CD14-positive monocyte (primary cell): Measurements from ENCODE around the gene C19orf67. TPM values are rescaled to one million over a fixed set of nuclear protein-coding genes. Genes with fewer than 3 reads are reported as not detected.
A peak's percentile ranks its signal among the peaks of the same experiment; 100 is the strongest.

Experiments used
- DNase-seq, 3 donors: peaks; one replicate each; pipeline ENCODE4 v3.0.0-alpha.2; 2011 to 2022
- H2AFZ ChIP-seq: 2 replicates; pipeline ENCODE4 v1.6.0; 2012; ENCODE audit warnings: mild to moderate bottlenecking, low read depth, low read length, inconsistent platforms; ENCODE audit not compliant: insufficient read depth, poor library complexity, severe bottlenecking
- H3K27ac ChIP-seq, 2 donors: 1 replicate in 1 of 2; 2 replicates in 1 of 2; pipeline ENCODE4 v1.5.1; 2012 to 2013; ENCODE audit warnings: low read length in 2 of 2, control low read depth in 1 of 2, inconsistent platforms in 1 of 2, low read depth in 1 of 2, mild to moderate bottlenecking in 1 of 2
- H3K27me3 ChIP-seq, 2 donors: one replicate each; pipeline versions ENCODE4 v1.6.0 to v1.6.1; 2011 to 2013; ENCODE audit warnings: low read length in 2 of 2; ENCODE audit not compliant: control insufficient read depth in 2 of 2, insufficient read depth in 2 of 2
- H3K36me3 ChIP-seq, 2 donors: replicated peaks in 1 of 2; 1 replicate in 1 of 2; 2 replicates in 1 of 2; pipeline versions ENCODE4 v1.5.1 to v1.6.1; 2012 to 2013; ENCODE audit warnings: low read length in 2 of 2, control low read depth in 1 of 2, inconsistent platforms in 1 of 2, mild to moderate bottlenecking in 1 of 2; ENCODE audit not compliant: insufficient read depth in 2 of 2, control insufficient read depth in 1 of 2
- H3K4me1 ChIP-seq, 2 donors: 1 replicate in 1 of 2; 2 replicates in 1 of 2; pipeline versions ENCODE4 v1.5.1 to v1.6.1; 2012 to 2013; ENCODE audit warnings: low read length in 2 of 2, control low read depth in 1 of 2, inconsistent platforms in 1 of 2, mild to moderate bottlenecking in 1 of 2, moderate library complexity in 1 of 2; ENCODE audit not compliant: insufficient read depth in 2 of 2, control insufficient read depth in 1 of 2
- H3K4me2 ChIP-seq: replicated peaks from 2 replicates; pipeline ENCODE3; 2012; ENCODE audit warnings: low read length, moderate library complexity, mild to moderate bottlenecking; ENCODE audit not compliant: poor library complexity, severe bottlenecking; ENCODE audit errors: extremely low read depth
- H3K4me3 ChIP-seq, 3 experiments: fragments of 200-600 bp in 1 of 3; sonication (generic) in 1 of 3; replicated peaks in 1 of 3; 1 replicate in 2 of 3; 2 replicates in 1 of 3; pipeline ENCODE4 v1.5.1; 2011 to 2013; ENCODE audit warnings: low read length in 3 of 3, mild to moderate bottlenecking in 3 of 3, control low read depth in 2 of 3, low read depth in 2 of 3, inconsistent platforms in 1 of 3, moderate library complexity in 1 of 3
- H3K79me2 ChIP-seq: 2 replicates; pipeline ENCODE4 v1.6.0; 2012; ENCODE audit warnings: mild to moderate bottlenecking, control low read depth, inconsistent platforms, low read length, moderate library complexity; ENCODE audit not compliant: insufficient read depth
- H3K9ac ChIP-seq: 2 replicates; pipeline ENCODE4 v1.6.0; 2017; ENCODE audit warnings: low read length, mild to moderate bottlenecking; ENCODE audit not compliant: insufficient read depth, poor library complexity, severe bottlenecking
- H3K9me3 ChIP-seq, 2 donors: replicated peaks in 1 of 2; 1 replicate in 1 of 2; 2 replicates in 1 of 2; pipeline versions ENCODE4 v1.5.1 to v1.6.1; 2012 to 2013; ENCODE audit warnings: low read length in 2 of 2, control low read depth in 1 of 2; ENCODE audit not compliant: control insufficient read depth in 1 of 2, insufficient read depth in 1 of 2
- H4K20me1 ChIP-seq: 2 replicates; pipeline ENCODE4 v1.6.0; 2012; ENCODE audit warnings: mild to moderate bottlenecking, low read length, control low read depth, moderate library complexity; ENCODE audit not compliant: insufficient read depth
- H3K27ac Mint-ChIP-seq, 7 donors: one replicate each; pipeline ENCODE4 v1.8.0; 2020; ENCODE audit warnings: mild to moderate bottlenecking in 7 of 7, mixed read lengths in 7 of 7, moderate library complexity in 6 of 7, inconsistent platforms in 2 of 7
- H3K27me3 Mint-ChIP-seq, 3 donors: one replicate each; pipeline ENCODE4 v1.8.0; 2021 to 2022; ENCODE audit warnings: low read depth in 3 of 3, mild to moderate bottlenecking in 3 of 3, mixed read lengths in 3 of 3, moderate library complexity in 3 of 3, inconsistent platforms in 1 of 3
- H3K36me3 Mint-ChIP-seq, 2 donors: one replicate each; pipeline ENCODE4 v1.8.0; 2020; ENCODE audit warnings: mixed read lengths in 2 of 2, inconsistent platforms in 1 of 2, mild to moderate bottlenecking in 1 of 2
- H3K4me1 Mint-ChIP-seq: one replicate; pipeline ENCODE4 v1.8.0; 2020; ENCODE audit warnings: mild to moderate bottlenecking, mixed read lengths
- H3K4me3 Mint-ChIP-seq, 2 donors: one replicate each; pipeline ENCODE4 v1.8.0; 2020; ENCODE audit warnings: mild to moderate bottlenecking in 2 of 2, mixed read lengths in 2 of 2, moderate library complexity in 1 of 2
- H3K9me3 Mint-ChIP-seq, 7 donors: one replicate each; pipeline ENCODE4 v1.8.0; 2020 to 2022; ENCODE audit warnings: mixed read lengths in 7 of 7, mild to moderate bottlenecking in 6 of 7, moderate library complexity in 6 of 7, inconsistent platforms in 2 of 7
- CTCF ChIP-seq: fragments of 200-600 bp; IDR thresholded peaks from one replicate; pipeline ENCODE4 v1.8.0; 2022; ENCODE audit warnings: antibody characterized with exemption, mild to moderate bottlenecking
- WGBS: methylation state at CpG from one replicate; pipeline ENCODE4 v1.1.5; 2013; ENCODE audit warnings: missing lambda C conversion rate; ENCODE audit not compliant: insufficient coverage; 5-methylcytosine and 5-hydroxymethylcytosine counted together
- intact Hi-C, 2 donors: fragments of 100-400 bp; cut with micrococcal nuclease; formaldehyde crosslinking; loops; one replicate each; pipeline versions ENCODE4 v1.15.0 to v1.15.1; 2023
- polyA plus RNA-seq, 3 donors: library from polyadenylated mRNA; depleted of rRNA in 1 of 3; unstranded in 2 of 3; stranded (reverse) in 1 of 3; fragments of 300-500 nt in 2 of 3; fragments of >200 nt in 1 of 3; fragmentation: Illumina TruSeq in 2 of 3; gene quantifications; 1 replicate in 2 of 3; 2 replicates in 1 of 3; pipeline ENCODE4 v1.2.3, GENCODE V29; 2012 to 2021

Gene C19orf67
- polyA plus RNA-seq, 3 donors, result not detected

- Histone ChIP-seq H3K79me2 (no peaks in the 10 kb centered on the region), H3K9ac (no peak overlapping the region), H3K36me3 (peaks cover 33 to 40% of the 10 kb centered on the region in 2 donors), H3K4me1 (peaks cover 6 to 9% of the 10 kb centered on the region in 2 donors), H3K27ac (no peak overlapping the region), H3K27me3 (peaks cover 12 to 34% of the 10 kb centered on the region in 2 donors), H3K4me3 (no peak overlapping the region), H2AFZ (no peak overlapping the region), H3K4me2 (no peak overlapping the region), H3K9me3 (peaks cover 8 to 10% of the 10 kb centered on the region in 2 donors), H4K20me1 (peaks cover 3% of the 10 kb centered on the region)
- peaks cover 20% of the 10 kb centered on the region for H3K4me1 Mint-ChIP-seq
- H3K27ac Mint-ChIP-seq, result peak overlapping the region in 1 of 7 donors; percentile 40
- intact Hi-C loops, result no loop called here
- DNase-seq, result no peak
- WGBS, result 83% methylated on average over 6 of the region's 6 CpGs
- H3K36me3 Mint-ChIP-seq, result peaks cover 40 to 43% of the 10 kb centered on the region in 2 donors
- H3K27me3 Mint-ChIP-seq, result peaks cover 46 to 52% (median 48%) of the 10 kb centered on the region in 3 donors
- H3K4me3 Mint-ChIP-seq, result peak overlapping the region in 1 of 2 donors; percentile 5
- peaks cover 5 to 22% (median 9%) of the 10 kb centered on the region in 7 donors for H3K9me3 Mint-ChIP-seq
- no peak for TF ChIP-seq CTCF
Measured at GRCh38 chr19:14054099-14054498, 31.5 kb downstream of the C19orf67 start.

GRCh38 chr19:14053500-14053899 is 32.1 kb downstream of the C19orf67 start:
- H3K4me1 Mint-ChIP-seq, result peaks cover 16% of the 10 kb centered on the region
- H3K4me3 Mint-ChIP-seq, result no peak overlapping the region
- H3K9me3 ChIP-seq, result peaks cover 5 to 10% of the 10 kb centered on the region in 2 donors
- peaks cover 5 to 16% (median 10%) of the 10 kb centered on the region in 7 donors for H3K9me3 Mint-ChIP-seq
- no peak for TF ChIP-seq CTCF
- H3K4me1 ChIP-seq, result peaks cover 5 to 6% of the 10 kb centered on the region in 2 donors
- peaks cover 44 to 45% of the 10 kb centered on the region in 2 donors for H3K36me3 Mint-ChIP-seq
- peaks cover 8% of the 10 kb centered on the region for H4K20me1 ChIP-seq
- intact Hi-C loops, result no loop called here
- no peak for DNase-seq
- no peak overlapping the region for H3K27ac ChIP-seq
- H3K27ac Mint-ChIP-seq, result no peak overlapping the region
- H3K4me3 ChIP-seq, result no peak overlapping the region
- H2AFZ ChIP-seq, result no peak overlapping the region
- WGBS, result 94% methylated on average over 11 of the region's 11 CpGs
- H3K36me3 ChIP-seq, result peaks cover 37 to 46% of the 10 kb centered on the region in 2 donors
- H3K27me3 ChIP-seq, result peaks cover 9 to 28% of the 10 kb centered on the region in 2 donors
- H3K9ac ChIP-seq, result no peak overlapping the region
- no peaks in the 10 kb centered on the region for H3K79me2 ChIP-seq
- peaks cover 40 to 46% (median 43%) of the 10 kb centered on the region in 3 donors for H3K27me3 Mint-ChIP-seq
- H3K4me2 ChIP-seq, result no peak overlapping the region
